ENCODE results near the gene CGB5.
A peak's percentile ranks its signal among the peaks of the same experiment; 100 is the strongest.
"Not testable (repeated sequence)": the region's sequence is repeated elsewhere in the genome, so short reads cannot be mapped to it uniquely, and the experiment has no call there.

CGB5 gene

DNA sequence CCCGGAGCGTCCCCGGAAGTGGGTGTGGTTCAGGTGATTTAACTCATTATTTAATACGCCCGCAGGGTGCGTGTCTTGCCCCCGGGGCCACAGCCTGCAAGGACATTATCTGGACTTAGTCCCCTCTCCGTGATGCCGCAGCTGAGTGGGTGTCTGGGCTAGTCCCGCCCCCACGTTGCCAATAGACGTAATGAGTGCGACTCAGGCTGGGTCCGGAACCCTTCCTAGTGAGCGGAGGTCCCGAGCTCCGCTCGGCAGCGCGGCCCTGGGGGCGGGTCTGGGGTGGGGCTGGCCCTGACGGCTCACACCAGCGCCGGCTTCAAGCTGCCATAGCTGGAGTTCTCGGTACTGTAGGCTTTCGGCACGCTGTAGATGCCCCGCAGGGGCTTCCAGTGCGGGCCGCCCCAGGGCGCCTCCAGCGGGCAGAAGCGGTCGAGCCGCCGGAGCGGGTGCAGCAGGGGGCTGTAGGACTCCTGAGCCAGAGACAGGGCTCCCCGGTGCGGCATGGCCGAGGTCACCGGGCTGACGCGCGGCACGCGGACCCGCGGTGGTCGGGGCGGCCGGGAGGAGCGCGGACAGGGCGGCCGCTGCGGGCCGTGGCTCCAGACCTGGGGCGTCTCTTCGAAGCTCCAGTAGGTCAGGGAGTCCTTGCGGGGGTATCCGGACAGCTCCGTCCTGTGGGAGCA is 25.8 kb upstream of the CGB5 start:
- no peak for DNase-seq (ENCODE audit: extremely low read depth, low read depth)
- TF ChIP-seq, protein P1, sequence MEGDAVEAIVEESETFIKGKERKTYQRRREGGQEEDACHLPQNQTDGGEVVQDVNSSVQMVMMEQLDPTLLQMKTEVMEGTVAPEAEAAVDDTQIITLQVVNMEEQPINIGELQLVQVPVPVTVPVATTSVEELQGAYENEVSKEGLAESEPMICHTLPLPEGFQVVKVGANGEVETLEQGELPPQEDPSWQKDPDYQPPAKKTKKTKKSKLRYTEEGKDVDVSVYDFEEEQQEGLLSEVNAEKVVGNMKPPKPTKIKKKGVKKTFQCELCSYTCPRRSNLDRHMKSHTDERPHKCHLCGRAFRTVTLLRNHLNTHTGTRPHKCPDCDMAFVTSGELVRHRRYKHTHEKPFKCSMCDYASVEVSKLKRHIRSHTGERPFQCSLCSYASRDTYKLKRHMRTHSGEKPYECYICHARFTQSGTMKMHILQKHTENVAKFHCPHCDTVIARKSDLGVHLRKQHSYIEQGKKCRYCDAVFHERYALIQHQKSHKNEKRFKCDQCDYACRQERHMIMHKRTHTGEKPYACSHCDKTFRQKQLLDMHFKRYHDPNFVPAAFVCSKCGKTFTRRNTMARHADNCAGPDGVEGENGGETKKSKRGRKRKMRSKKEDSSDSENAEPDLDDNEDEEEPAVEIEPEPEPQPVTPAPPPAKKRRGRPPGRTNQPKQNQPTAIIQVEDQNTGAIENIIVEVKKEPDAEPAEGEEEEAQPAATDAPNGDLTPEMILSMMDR (IDR thresholded peaks at IDR 0.05; ENCODE audit: low read depth, low read length) = peak; percentile 55

- DNase-seq (ENCODE audit: extremely low read depth, low read depth) = not testable (repeated sequence)
Observed at GRCh38 chr19:49018388-49019241, 25.0 kb upstream of the CGB5 start.

GRCh38 chr19:49019242-49019932 is 24.3 kb upstream of the CGB5 start:
- TF ChIP-seq, protein P1 (IDR thresholded peaks at IDR 0.05; ENCODE audit: low read depth, low read length) = peak; percentile 6
- no peak for DNase-seq (ENCODE audit: extremely low read depth, low read depth)

DNA sequence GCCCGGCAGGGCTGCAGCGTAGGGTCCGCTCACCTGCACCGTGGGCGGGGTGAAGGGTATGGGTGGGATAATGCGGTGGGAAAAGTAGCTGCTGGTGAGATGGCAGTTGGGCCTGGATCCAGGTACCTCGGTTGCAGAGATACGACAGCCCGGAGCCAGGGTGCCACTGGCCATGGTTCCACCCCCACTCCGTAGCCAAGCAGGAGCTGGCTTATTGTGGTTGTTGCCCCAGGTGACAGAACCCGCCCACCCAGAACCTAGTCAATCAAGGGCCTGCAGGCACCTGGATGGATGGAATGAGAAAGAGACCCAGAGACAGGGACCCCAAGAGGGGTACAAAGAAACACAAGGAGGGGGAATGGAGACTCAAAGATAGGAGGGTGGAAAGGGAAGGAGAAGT is 23.3 kb upstream of the CGB5 start:
- TF ChIP-seq, protein P1 (IDR thresholded peaks at IDR 0.05; ENCODE audit: low read depth, low read length) = no peak
- DNase-seq (ENCODE audit: extremely low read depth, low read depth) = no peak

DNA sequence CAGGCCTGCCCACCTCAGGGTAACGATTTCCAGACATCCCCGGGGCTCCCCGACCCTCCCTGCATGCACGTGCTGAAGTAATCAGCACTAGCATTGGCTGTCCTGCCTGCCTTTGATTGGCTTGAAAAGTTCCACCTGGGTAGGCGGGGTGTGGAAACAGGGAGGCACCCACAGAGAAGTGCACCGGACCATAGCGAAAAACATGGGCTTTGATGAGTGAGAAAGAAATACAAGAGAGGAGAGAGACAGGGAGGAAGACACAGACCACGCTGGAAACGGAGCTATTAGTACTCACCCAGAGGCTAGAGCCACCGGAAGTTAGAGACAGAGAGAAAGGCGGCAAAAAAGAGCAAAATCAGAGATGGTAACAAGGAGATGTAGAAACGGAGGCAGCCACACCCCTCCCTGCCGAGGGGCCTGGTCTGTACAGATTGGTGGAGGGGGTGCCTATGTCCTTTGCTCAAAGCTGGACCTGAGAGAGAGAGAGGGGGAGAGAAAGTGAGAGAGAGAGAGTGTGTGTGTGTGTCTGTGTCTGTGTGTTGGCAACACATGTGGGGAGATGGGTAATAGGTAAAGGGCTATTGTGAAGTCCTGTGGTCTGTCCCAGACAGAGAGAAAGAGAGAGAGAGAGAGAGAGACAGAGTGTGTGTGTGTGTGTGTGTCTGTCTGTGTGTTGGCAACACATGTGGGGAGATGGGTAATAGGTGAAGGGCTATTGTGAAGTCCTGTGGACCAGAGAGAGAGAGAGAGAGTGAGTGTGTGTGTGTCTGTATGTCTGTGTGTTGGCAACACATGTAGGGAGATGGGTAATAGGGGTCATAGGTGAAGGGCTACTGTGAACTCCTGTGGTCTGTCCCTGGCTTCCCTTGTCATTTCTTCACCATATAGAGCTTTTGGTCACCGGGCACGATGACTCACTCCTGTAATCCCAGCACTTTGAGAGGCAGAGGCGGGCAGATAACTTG is 22.4 kb upstream of the CGB5 start:
- no peak for DNase-seq (ENCODE audit: extremely low read depth, low read depth)

DNA sequence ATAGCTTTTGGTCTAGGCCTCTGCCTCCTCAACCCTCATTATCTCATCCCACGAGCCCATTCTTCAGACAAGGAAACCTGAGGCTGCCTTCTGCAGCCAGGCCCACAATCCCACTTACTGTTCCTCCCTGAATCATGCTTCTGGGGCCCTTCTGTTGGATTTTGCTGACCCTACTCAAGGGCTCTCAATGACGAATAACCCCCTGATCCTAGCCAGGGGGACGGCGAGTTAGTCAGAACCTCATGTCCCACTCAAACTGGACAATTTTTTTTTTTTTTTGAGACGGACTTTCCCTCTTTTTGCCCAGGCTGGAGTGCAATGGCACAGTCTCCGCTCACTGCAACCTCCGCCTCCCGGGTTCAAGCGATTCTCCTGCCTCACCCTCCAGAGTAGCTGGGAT is 21.5 kb upstream of the CGB5 start:
- TF ChIP-seq, protein P1 (IDR thresholded peaks at IDR 0.05; ENCODE audit: low read depth, low read length) = no peak
- DNase-seq (ENCODE audit: extremely low read depth, low read depth) = no peak

More for the DNA sequence above, 22.4 kb upstream of the CGB5 start:
- TF ChIP-seq, protein P1 (IDR thresholded peaks at IDR 0.05; ENCODE audit: low read depth, low read length) = no peak

- DNase-seq (ENCODE audit: extremely low read depth, low read depth) = not testable (repeated sequence)
Observed at GRCh38 chr19:49024233-49024632, 19.4 kb upstream of the CGB5 start, which contains the start of gene CGB3. TSS of gene CGB3 (minus strand) at chr19:49024333. CDS start at chr19:49023971, 362 bp downstream.

DNA sequence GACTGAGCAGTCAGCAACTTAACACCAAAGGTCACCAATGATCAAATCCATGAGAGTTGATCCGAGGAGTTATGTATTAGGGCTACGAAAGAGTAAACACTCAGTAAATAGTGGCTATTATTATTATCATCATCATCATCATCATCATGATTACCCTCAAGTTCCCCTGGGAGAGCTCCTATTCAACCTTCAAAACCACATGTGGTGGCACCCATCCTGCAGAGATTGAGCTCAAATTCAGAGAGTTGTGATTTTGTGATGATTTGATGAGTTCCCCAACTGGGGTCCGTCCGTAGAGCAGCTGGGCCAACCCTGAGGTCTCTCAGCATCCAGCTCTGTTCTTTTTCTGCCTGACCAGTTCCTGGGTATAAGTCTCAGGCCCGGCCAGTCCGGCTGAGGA is 18.6 kb upstream of the CGB5 start:
- not testable (repeated sequence) for DNase-seq (ENCODE audit: extremely low read depth, low read depth)

- DNase-seq (ENCODE audit: extremely low read depth, low read depth) = not testable (repeated sequence)
Observed at GRCh38 chr19:49025599-49025998, 18.0 kb upstream of the CGB5 start.

DNA sequence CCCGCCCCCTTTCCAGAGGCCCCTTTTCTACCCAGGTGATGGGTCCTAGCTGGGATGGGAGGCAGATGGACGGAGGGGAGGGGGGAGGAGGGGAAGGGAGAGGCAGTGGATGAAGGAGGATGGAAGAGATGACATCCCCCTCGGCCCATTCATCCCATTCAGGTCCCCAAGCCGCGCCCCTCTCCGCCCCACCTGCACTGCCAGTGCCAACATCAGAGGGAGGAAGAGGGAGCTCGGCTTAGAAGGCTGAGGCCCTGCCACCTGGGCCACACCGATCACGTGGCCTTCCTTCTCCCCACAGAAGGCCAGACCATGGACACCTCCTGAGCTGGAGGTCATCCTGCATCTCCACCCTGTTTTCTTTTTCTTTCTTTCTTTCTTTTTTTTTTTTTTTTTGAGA is 15.0 kb upstream of the CGB5 start:
- not testable (repeated sequence) for DNase-seq (ENCODE audit: extremely low read depth, low read depth)

DNA sequence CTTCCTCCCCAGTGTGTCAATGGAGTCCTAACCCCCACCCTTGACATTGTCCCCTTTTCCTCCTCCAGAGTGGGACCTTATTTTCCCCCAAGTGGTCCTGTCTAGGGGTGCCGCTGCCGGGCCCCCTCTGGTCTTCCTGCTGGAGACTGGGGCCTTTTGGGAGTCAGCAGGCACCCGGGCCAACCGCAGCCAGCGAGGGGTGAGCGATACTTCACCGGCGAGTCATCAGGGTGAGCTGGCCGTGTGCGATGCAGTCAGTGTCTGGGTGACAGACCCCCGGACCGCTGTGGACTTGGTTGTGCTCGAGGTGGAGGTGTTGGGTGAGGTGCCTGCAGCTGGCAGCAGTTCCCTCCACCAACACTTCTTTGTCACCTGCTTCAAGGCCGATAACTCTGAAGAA is 13.9 kb upstream of the CGB5 start:
- not testable (repeated sequence) for DNase-seq (ENCODE audit: extremely low read depth, low read depth)

- not testable (repeated sequence) for DNase-seq (ENCODE audit: extremely low read depth, low read depth)
Observed at GRCh38 chr19:49030323-49030722, 13.3 kb upstream of the CGB5 start.
